GM21576 (cell line): ENCODE data around the gene PRRT1B.

Experiments
- ATAC-seq: cut with Tn5 transposase; IDR thresholded peaks from one replicate; pipeline ENCODE4 v1.9.1; 2021; ENCODE audit warnings: mild to moderate bottlenecking, moderate library complexity; ENCODE audit not compliant: unreplicated experiment

PRRT1B gene

GRCh38 chr9:131578731-131579504 is 33.6 kb downstream of the PRRT1B start:
- peak; percentile 63 for ATAC-seq

DNA sequence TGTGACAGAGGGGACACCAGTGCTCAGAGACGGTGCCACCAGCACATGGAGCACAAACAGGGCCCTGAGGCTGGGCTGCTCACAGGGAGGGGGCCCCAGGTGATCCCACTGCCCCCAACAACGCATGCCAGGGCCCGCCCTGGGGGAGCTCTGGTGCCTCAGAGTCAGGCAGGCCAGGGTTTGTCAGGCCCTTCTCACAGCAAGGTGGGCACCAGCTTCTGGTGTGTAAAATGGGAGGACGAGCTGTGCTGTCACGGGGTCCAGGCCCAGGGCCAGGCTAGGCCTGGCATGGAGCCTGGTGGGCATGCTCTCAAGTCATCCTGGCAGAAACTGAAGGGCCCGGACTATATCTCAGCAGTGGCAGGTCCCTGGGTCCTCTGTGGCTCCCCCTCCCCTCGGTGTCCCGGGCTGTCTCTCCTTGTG is 34.5 kb downstream of the PRRT1B start:
- ATAC-seq, result no peak

- no peak for ATAC-seq
Measured at GRCh38 chr9:131580358-131580757, 35.0 kb downstream of the PRRT1B start.

- no peak for ATAC-seq
Measured at GRCh38 chr9:131582056-131582455, 36.7 kb downstream of the PRRT1B start.

- no peak for ATAC-seq
Measured at GRCh38 chr9:131582466-131583336, 37.4 kb downstream of the PRRT1B start.

DNA sequence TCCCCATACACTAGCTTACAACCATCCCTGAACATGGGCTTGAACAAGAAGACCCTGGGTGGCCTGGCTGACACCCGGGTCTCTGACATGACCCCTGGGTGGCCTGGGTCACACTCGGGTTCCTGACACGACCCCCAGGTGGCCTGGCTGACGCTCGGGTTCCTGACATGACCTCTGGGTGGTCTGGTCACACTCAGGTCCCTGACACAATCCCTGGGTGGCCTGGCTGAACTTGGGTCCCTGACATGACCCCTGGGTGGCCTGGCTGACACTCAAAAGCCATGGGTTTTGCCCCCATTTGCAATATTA is 38.0 kb downstream of the PRRT1B start:
- ATAC-seq, result no peak

- no peak for ATAC-seq
Measured at GRCh38 chr9:131583836-131584555, 38.7 kb downstream of the PRRT1B start.

DNA sequence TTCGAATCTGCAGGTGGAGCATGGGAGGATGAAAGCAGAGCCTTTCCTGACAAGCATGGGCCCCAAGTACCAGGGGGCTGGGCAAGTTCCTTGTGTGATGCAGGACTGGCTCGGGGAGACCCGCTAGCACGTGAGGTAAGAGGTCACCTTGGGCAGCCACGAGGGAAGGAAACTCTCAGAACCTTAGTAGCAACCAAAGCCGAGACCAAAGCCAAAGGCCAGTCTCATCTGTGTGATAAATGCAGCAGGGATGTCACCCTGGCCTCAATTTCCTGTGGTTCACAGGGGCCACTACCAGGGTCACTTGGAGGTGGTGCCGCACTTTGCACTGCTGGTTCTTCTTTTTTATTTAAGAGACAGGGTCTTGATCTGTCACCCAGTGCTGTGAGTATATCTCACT is 39.5 kb downstream of the PRRT1B start:
- ATAC-seq, result no peak

- ATAC-seq, result no peak
Measured at GRCh38 chr9:131585375-131585774, 40.1 kb downstream of the PRRT1B start.

GRCh38 chr9:131587331-131587730 is 42.0 kb downstream of the PRRT1B start:
- ATAC-seq, result no peak

DNA sequence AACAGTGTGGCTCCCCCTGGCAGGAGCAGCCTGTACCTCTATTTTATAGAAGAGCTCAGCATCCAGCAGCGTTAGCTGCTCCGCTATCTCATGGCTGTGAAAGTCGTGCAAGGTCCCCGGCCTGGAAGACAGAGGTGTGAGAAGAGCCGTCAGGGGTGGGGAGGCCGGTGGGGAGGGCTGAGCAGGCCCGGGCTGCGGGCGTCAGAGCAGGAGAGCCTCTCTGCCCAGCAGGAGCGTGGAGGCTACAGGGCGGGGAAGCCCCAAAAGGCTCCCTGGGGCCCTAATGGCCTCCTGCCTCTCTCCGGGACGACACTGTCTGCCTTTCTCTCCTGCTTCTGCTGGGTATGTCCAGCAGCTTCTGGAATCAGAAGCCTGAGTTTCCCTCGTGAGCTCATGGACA is 42.6 kb downstream of the PRRT1B start:
- no peak for ATAC-seq

DNA sequence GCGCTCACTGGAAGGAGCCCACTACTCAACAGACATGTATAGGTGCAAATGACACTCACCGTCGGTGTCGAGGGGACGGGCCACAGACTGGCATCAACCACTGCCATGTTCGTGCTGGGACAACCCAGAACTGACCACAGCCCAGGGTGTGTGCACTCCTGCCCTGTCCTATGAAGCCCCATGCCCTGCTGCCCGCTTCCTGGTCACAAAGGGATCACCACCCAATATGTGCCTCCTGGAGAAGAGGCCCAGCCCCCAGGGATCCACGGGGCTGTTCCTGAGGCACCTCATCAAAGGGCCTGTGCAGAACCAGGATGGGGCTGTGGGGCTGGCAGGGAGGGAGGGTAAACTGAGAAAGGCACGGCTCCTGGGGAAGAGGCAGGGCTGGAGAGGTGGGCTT is 43.1 kb downstream of the PRRT1B start:
- no peak for ATAC-seq

DNA sequence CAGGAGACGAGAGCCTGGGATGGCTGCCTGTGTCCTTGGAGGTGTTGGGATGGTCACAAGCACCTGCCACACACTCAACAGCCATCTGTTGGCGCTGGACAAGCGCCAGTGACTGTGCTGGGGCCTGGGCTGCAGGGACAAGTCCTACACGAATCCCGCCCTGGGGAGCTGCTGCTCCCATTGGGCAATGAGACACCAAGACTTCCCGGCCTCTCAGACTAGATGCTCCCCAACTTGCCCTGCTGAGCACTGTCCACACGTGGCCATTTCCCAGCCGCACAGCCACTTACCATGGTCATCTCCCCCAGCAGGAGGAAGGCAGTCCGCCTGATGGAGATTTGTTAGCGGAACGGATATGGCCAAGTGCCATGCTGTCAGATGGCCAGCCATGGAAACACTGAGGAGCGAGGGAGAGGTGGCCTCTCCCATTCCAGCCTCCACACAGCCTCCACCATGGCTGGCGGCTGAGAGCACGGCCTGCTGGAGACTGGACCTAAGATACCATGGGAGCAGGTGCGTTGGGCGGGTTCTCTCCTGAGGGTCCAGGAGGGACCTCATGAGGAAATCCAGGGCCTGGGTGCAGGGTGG is 43.9 kb downstream of the PRRT1B start:
- no peak for ATAC-seq

DNA sequence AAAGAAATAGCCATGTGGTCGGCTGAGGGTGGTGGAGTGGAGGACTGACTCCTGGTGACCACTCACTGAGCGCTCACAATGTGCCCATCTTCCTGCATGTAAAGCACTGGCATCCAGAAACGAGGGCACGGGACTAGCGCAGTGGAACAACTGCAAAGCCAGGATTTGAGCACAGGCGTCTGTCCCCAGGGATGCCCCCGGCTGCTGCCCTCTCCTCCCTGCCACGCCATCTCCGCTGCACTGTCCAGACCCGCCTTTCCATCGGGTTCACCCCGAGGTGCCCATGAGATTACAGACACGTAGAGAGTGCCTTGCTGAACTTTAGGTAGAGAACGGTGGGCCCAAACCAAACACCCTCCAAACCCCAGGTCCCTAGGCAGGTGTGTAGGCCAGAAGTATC is 44.7 kb downstream of the PRRT1B start:
- ATAC-seq, result no peak

DNA sequence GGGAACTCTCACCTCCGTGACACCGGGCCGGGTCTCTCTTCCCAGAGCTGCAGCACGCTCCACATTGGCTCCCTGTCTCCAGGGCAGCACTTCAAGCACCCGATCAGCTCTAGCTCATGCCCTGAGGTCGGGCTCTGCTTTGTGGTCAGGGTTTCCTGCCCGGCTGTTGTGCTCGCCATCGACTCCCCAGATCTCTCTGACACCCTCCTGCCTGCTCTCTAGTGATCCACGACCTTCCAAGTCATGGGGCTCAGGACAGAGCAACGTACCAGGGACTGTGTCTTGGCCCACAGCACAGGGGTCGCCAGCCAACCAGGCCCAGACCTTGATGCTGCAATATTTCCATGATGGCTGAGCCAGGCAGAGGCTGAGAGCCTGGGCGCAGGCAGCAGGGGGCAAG is 45.1 kb downstream of the PRRT1B start:
- ATAC-seq, result no peak

GRCh38 chr9:131590907-131591844 is 45.9 kb downstream of the PRRT1B start:
- no peak for ATAC-seq

- no peak for ATAC-seq
Measured at GRCh38 chr9:131591845-131592208, 46.5 kb downstream of the PRRT1B start.

DNA sequence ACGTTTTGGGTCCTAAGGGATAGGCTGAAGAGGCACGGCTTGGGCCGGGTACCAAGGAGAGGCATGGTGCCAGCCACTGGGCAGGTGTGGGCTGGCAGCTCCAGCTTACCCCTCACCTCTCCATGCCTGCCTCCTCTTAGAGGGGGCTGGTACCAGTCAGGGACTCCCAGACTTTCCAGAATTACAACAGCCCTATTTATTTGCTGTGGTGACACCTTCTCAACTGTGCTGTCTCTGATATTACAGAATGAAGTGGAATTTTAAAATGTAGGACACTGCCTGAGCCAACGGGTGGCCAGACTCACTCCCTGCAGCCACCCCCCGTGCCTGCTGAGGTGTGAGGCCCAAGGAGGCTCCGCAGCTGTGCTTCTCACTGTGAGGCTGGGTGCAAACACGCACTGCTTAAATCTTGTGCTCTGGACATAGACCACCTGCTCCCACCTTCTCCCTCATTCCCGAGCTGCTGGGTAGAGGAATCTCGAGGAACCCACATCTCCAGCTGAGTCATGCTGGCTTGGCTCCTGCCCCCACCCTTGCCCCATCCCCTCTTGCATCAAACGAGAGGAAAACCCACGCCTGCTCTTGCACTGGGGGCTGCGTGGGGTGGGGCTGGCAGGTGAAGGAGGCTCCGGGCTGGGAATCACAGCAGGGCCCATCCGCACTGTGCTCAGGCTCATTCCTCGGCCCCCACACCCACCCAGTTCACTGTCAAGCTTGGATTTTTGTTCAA is 47.9 kb downstream of the PRRT1B start:
- no peak for ATAC-seq

DNA sequence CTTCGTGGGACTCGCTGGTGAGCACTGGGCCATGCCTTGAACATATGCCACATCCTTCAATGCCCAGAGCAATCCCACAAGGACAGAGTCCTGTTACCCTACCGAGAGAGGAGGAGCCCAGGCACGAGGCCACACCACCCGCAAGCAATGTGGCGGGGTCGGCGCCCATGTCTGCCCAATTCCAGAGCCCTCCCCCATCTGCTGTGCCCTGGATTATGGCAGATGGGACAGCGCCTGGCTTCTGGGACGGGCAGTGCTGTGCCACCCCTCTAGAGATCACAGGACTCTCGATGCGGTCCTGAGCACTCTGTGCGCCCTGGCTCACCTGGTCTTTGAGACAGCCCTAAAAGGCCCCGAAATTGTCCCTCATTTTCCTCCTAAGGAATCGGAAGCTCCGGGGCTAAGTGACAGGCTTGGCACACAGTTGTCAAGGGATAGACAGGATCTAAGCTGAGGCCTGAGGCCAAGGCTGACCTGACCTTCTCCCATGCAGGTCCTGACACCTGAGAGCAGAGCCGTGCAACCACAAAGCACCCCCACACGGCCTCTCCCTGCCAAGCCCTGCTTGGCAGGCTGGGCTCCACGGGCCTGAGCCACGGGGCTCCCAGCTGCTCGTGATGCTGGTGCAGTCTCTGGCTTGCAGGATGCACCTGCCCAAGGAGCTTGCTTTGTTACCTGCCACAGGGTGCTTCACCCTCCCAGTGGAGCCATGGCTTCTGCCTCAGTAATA is 48.8 kb downstream of the PRRT1B start:
- ATAC-seq, result no peak
